Panc1 (cell line): ENCODE measurements around the gene TFDP2. TPM values are rescaled to one million over a fixed set of nuclear protein-coding genes. Genes with fewer than 3 reads are reported as not detected.

ENCODE experiments used
- ATAC-seq: fragments of 200-7000 bp; cut with Tn5 transposase; 2 replicates; pipeline ENCODE4 v1.9.1; 2020; ENCODE audit warnings: mild to moderate bottlenecking, moderate library complexity
- BruUV-seq: library from RNA; stranded (reverse); fragments of 400-500 nt; replicated peaks from 2 replicates; lab custom pipeline; 2021; lab: Mats Ljungman, UMichigan
- CTCF ChIA-PET: fragments of 300-600 bp; sonication (Branson Sonifier 250); formaldehyde crosslinking; loops from one replicate; lab custom pipeline; 2022; ENCODE audit warnings: antibody characterized with exemption; lab: Charles Lee
- POLR2A ChIA-PET: fragments of 300-600 bp; sonication (Branson Sonifier 250); formaldehyde crosslinking; loops from one replicate; lab custom pipeline; 2022; ENCODE audit warnings: antibody characterized with exemption; lab: Charles Lee
- DNase-seq: peaks from one replicate; pipeline ENCODE4 v3.0.0-alpha.2; 2010; ENCODE audit warnings: low read depth, low spot score
- H3K27ac ChIP-seq: 2 replicates; pipeline ENCODE4 v1.5.1; 2011; ENCODE audit warnings: mild to moderate bottlenecking, low read length, inconsistent platforms
- H3K27me3 ChIP-seq: fragments of 200-500 bp; sonication (Bioruptor generic); 2 replicates; pipeline ENCODE4 v1.6.0; 2014; ENCODE audit warnings: low read length, inconsistent platforms; ENCODE audit not compliant: control insufficient read depth, insufficient read depth
- H3K36me3 ChIP-seq: fragments of 200-500 bp; sonication (Bioruptor generic); 2 replicates; pipeline ENCODE4 v1.5.1; 2014; ENCODE audit warnings: inconsistent platforms, mild to moderate bottlenecking, low read length, moderate library complexity; ENCODE audit not compliant: control insufficient read depth, insufficient read depth
- H3K4me1 ChIP-seq: 2 replicates; pipeline ENCODE4 v1.5.1; 2011; ENCODE audit warnings: inconsistent platforms, mild to moderate bottlenecking, low read length, moderate library complexity; ENCODE audit not compliant: control insufficient read depth, insufficient read depth
- H3K4me3 ChIP-seq, 2 experiments: 2 replicates each; pipeline ENCODE4 v1.5.1; 2011 to 2012; ENCODE audit warnings: low read depth in 2 of 2, low read length in 2 of 2, mild to moderate bottlenecking in 2 of 2, inconsistent platforms in 1 of 2, moderate library complexity in 1 of 2
- H3K9me3 ChIP-seq: fragments of 200-500 bp; sonication (Bioruptor generic); 2 replicates; pipeline ENCODE4 v1.5.1; 2014; ENCODE audit warnings: low read depth, mild to moderate bottlenecking, inconsistent platforms, low read length, moderate library complexity; ENCODE audit not compliant: control insufficient read depth, insufficient read depth
- POLR2AphosphoS5 ChIP-seq: IDR thresholded peaks from 2 replicates; pipeline ENCODE4 v1.6.1; 2012; ENCODE audit warnings: mild to moderate bottlenecking, low read depth, low read length, moderate library complexity
- REST ChIP-seq, 2 experiments: IDR thresholded peaks; 2 replicates each; pipeline ENCODE4 v1.6.1; 2011 to 2012; ENCODE audit warnings: low read depth in 2 of 2, control low read depth in 1 of 2, low read length in 1 of 2, mild to moderate bottlenecking in 1 of 2, moderate library complexity in 1 of 2; ENCODE audit not compliant: insufficient read depth in 1 of 2
- SIN3A ChIP-seq: IDR thresholded peaks from 2 replicates; pipeline ENCODE4 v1.6.1; 2012; ENCODE audit warnings: low read depth, mild to moderate bottlenecking, low read length, moderate library complexity, borderline replicate concordance; ENCODE audit not compliant: insufficient read depth
- TCF7L2 ChIP-seq: IDR thresholded peaks from 2 replicates; pipeline ENCODE4 v1.6.1; 2011; ENCODE audit warnings: mild to moderate bottlenecking, low read depth, low read length, inconsistent platforms
- in situ Hi-C: cut with HindIII; loops from 2 replicates; pipeline ENCODE4 v1.10.0; 2016; ENCODE audit warnings: low sequenced_read_pairs, low pct_unique_long_range_greater_than_20kb
- intact Hi-C: fragments of 100-400 bp; cut with micrococcal nuclease; formaldehyde crosslinking; loops from one replicate; pipeline ENCODE4 v1.10.0; 2022; ENCODE audit not compliant: unreplicated experiment
- total RNA-seq: library from RNA; stranded (reverse); gene quantifications from one replicate; pipeline ENCODE4 v1.2.1, GENCODE V29; 2021; ENCODE audit not compliant: unreplicated experiment
- TF ChIP-seq, protein P1 (sequence below): fragments of 450-650 bp; IDR thresholded peaks from 2 replicates; pipeline ENCODE4 v1.5.1; 2017; ENCODE audit warnings: mild to moderate bottlenecking

TFDP2 gene
- total RNA-seq, 1 experiment from 2014 or later, result 66.3 TPM

DNA sequence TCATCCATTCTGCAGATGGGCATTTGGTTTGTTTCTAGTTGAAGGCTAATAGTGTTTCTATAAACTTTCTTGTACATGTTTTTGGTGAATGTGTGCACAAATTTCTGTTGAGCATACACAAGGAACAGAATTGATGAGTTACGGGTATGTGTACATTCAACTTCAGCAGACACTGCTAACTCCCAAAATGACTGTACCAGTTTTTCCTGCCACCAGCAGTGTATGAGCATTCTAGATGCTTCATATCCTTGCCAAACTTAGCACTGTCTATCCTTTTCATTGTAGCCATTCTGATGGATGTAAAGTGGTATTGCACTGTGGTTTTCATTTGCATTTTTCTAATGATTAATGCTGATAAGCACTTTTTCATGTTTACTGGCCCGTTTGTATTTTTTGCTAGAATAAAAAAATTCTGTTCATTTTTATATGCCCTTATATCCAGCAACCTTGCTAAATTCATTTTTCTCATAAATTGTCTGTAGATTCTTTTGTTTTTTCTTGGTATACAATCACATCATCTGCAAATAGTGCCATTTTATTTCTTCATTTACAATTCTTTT lies 162.7 kb downstream of the TFDP2 start:
- no TSS peak for BruUV-seq
- ChIA-PET POLR2A (interaction anchor here (0.6 kb wide), 1 partner anchor 44 kb away, joined by 8 read pairs; no protein-coding TSS in a partner anchor), CTCF (no interaction called here)
- in situ Hi-C loops, result no loop called here
- Histone ChIP-seq H3K36me3 (no peaks in the 10 kb centered on the region), H3K4me1 (no peaks in the 10 kb centered on the region), H3K27me3 (no peaks in the 10 kb centered on the region), H3K27ac (no peak overlapping the region), H3K9me3 (no peaks in the 10 kb centered on the region), H3K4me3 (no peak overlapping the region)
- ATAC-seq, result no peak
- TF ChIP-seq POLR2AphosphoS5 (no peak), SIN3A (no peak), TCF7L2 (no peak), REST (IDR thresholded peaks at IDR 0.05; ENCODE audit: insufficient read depth in 1 of 2, low read depth in 2 of 2, low read length in 1 of 2) (no peak)
- TF ChIP-seq, protein P1, sequence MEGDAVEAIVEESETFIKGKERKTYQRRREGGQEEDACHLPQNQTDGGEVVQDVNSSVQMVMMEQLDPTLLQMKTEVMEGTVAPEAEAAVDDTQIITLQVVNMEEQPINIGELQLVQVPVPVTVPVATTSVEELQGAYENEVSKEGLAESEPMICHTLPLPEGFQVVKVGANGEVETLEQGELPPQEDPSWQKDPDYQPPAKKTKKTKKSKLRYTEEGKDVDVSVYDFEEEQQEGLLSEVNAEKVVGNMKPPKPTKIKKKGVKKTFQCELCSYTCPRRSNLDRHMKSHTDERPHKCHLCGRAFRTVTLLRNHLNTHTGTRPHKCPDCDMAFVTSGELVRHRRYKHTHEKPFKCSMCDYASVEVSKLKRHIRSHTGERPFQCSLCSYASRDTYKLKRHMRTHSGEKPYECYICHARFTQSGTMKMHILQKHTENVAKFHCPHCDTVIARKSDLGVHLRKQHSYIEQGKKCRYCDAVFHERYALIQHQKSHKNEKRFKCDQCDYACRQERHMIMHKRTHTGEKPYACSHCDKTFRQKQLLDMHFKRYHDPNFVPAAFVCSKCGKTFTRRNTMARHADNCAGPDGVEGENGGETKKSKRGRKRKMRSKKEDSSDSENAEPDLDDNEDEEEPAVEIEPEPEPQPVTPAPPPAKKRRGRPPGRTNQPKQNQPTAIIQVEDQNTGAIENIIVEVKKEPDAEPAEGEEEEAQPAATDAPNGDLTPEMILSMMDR, result no peak
- DNase-seq, result no peak
- intact Hi-C loops, result no loop called here

- no peak for DNase-seq
Measured at GRCh38 chr3:141981084-141981483, 168.3 kb downstream of the TFDP2 start.

More at GRCh38 chr3:141981084-141981483, 168.3 kb downstream of the TFDP2 start:
- Histone ChIP-seq H3K9me3 (no peaks in the 10 kb centered on the region), H3K36me3 (no peaks in the 10 kb centered on the region), H3K4me3 (no peak overlapping the region), H3K4me1 (peaks cover 9% of the 10 kb centered on the region; the same call in 1 of the 2 replicates), H3K27me3 (no peaks in the 10 kb centered on the region), H3K27ac (no peak overlapping the region)
- ATAC-seq, result 0 out of 2 replicates have a peak, but pooled peaks have one; percentile 51
- BruUV-seq, result no TSS peak
- ChIA-PET CTCF (no interaction called here), POLR2A (no interaction called here)
- TF ChIP-seq TCF7L2 (no peak), REST (IDR thresholded peaks at IDR 0.05; ENCODE audit: insufficient read depth in 1 of 2, low read depth in 2 of 2, low read length in 1 of 2) (no peak)
- TF ChIP-seq, protein P1, result no peak
- intact Hi-C loops (no loop called here), in situ Hi-C loops (no loop called here)
